K562 (cell line): ENCODE measurements around the gene EML6. TPM values are rescaled to one million over a fixed set of nuclear protein-coding genes. Genes with fewer than 3 reads are reported as not detected.

Experiments
- ATAC-seq: fragments of 200-7000 bp; cut with Tn5 transposase; 3 replicates; pipeline ENCODE4 v1.9.1; 2020; ENCODE audit warnings: moderate library complexity
- BruUV-seq: library from RNA; stranded (reverse); fragments of 400-500 nt; replicated peaks from 2 replicates; lab custom pipeline; 2021; lab: Mats Ljungman, UMichigan
- CTCF ChIA-PET: fragments of 300-600 bp; formaldehyde crosslinking; extraction: SDS; loops from one replicate; lab custom pipeline; 2021; ENCODE audit warnings: low intra/inter-chr PET ratio; lab: Yijun Ruan, JAX
- POLR2A ChIA-PET: fragments of 300-600, 350-650 bp; sonication (Branson Sonifier 250); formaldehyde crosslinking; extraction: SDS; loops from one replicate; lab custom pipeline; 2021; ENCODE audit warnings: antibody characterized with exemption, inconsistent platforms; lab: Yijun Ruan, JAX
- DNase-seq, 4 experiments: peaks; one replicate each; pipeline versions ENCODE4 v3.0.0 to v3.0.0-alpha.2; 2011 to 2018; ENCODE audit warnings: low spot score in 3 of 4, mixed read lengths in 3 of 4; ENCODE audit errors: extremely low read depth in 1 of 4
- FAIRE-seq: peaks from 2 replicates; lab custom pipeline; 2011; peaks lifted over from hg19 to GRCh38; lab: Jason Lieb, UNC
- H2AFZ ChIP-seq: 2 replicates; pipeline ENCODE4 v1.6.0; 2011; ENCODE audit warnings: low read depth, low read length, control low read depth, inconsistent platforms
- H3K27ac ChIP-seq: fragments of 200-600 bp; 3 replicates; pipeline ENCODE4 v1.8.0; 2011; ENCODE audit warnings: low read depth, mild to moderate bottlenecking, control low read depth, inconsistent platforms, low read length, moderate library complexity, mixed read lengths; ENCODE audit errors: extremely low read depth
- H3K27me3 ChIP-seq, 2 experiments: fragments of 300-600 bp in 1 of 2; 2 replicates in 1 of 2; 3 replicates in 1 of 2; pipeline versions ENCODE4 v1.6.0 to v1.8.0; 2011; ENCODE audit warnings: inconsistent platforms in 2 of 2, low read length in 2 of 2, mild to moderate bottlenecking in 1 of 2, mixed read lengths in 1 of 2, moderate library complexity in 1 of 2; ENCODE audit not compliant: control insufficient read depth in 2 of 2, insufficient read depth in 2 of 2
- H3K36me3 ChIP-seq: fragments of 300-600 bp; 3 replicates; pipeline ENCODE4 v1.8.0; 2011; ENCODE audit warnings: mild to moderate bottlenecking, low read length, inconsistent platforms; ENCODE audit not compliant: control insufficient read depth, insufficient read depth
- H3K4me1 ChIP-seq, 2 experiments: fragments of 200-600 bp in 1 of 2; replicated peaks in 1 of 2; 2 replicates in 1 of 2; 3 replicates in 1 of 2; pipeline versions ENCODE4 v1.5.1 to v1.8.0; 2011; ENCODE audit warnings: inconsistent platforms in 2 of 2, low read length in 2 of 2, mild to moderate bottlenecking in 1 of 2, mixed read lengths in 1 of 2, moderate library complexity in 1 of 2; ENCODE audit not compliant: control insufficient read depth in 2 of 2, insufficient read depth in 2 of 2
- H3K4me2 ChIP-seq: 2 replicates; pipeline ENCODE4 v1.6.1; 2011; ENCODE audit warnings: low read length, control low read depth, inconsistent platforms, mixed read lengths; ENCODE audit not compliant: insufficient read depth
- H3K4me3 ChIP-seq: fragments of 200-600 bp; sonication (generic), shearing (Covaris generic); 2 replicates; pipeline ENCODE4 v1.5.1; 2016; ENCODE audit warnings: control low read depth, inconsistent platforms
- H3K79me2 ChIP-seq: fragments of 200-600 bp; 3 replicates; pipeline ENCODE4 v1.8.0; 2011; ENCODE audit warnings: low read length, inconsistent platforms; ENCODE audit not compliant: control insufficient read depth, insufficient read depth
- H3K9ac ChIP-seq, 2 experiments: 2 replicates each; pipeline versions ENCODE4 v1.6.0 to v1.6.1; 2011; ENCODE audit warnings: low read depth in 2 of 2, low read length in 2 of 2, control low read depth in 1 of 2, inconsistent platforms in 1 of 2, mild to moderate bottlenecking in 1 of 2, mixed read lengths in 1 of 2; ENCODE audit not compliant: insufficient read depth in 1 of 2
- H3K9me1 ChIP-seq: one replicate; pipeline ENCODE4 v1.6.0; 2011; ENCODE audit warnings: inconsistent platforms, mild to moderate bottlenecking, low read length, moderate library complexity; ENCODE audit not compliant: control insufficient read depth, insufficient read depth
- H3K9me3 ChIP-seq: replicated peaks from 2 replicates; pipeline ENCODE4 v1.5.1; 2011; ENCODE audit warnings: low read depth, low read length, inconsistent platforms; ENCODE audit not compliant: control insufficient read depth, insufficient read depth
- H4K20me1 ChIP-seq: replicated peaks from 2 replicates; pipeline ENCODE4 v1.6.1; 2011; ENCODE audit warnings: low read length, inconsistent platforms, mixed read lengths; ENCODE audit not compliant: control insufficient read depth, insufficient read depth
- COPS2 ChIP-seq: fragments of 450-650 bp; conservative IDR thresholded peaks from 2 replicates; pipeline ENCODE4 v1.6.1; 2016; ENCODE audit warnings: mild to moderate bottlenecking, moderate library complexity
- ETS1 ChIP-seq: conservative IDR thresholded peaks from 2 replicates; pipeline ENCODE4 v1.6.1; 2011; ENCODE audit warnings: low read depth, mild to moderate bottlenecking, low read length; ENCODE audit not compliant: control insufficient read depth
- RFX1 ChIP-seq: fragments of 450-650 bp; IDR thresholded peaks from 2 replicates; pipeline ENCODE4 v1.6.1; 2016; ENCODE audit warnings: mild to moderate bottlenecking, moderate library complexity
- ZBTB5 ChIP-seq: fragments of 450-650 bp; IDR thresholded peaks from 2 replicates; pipeline ENCODE4 v1.6.1; 2017; ENCODE audit warnings: antibody characterized with exemption
- WGBS: fragments of 100-300 bp; shearing (Covaris generic); methylation state at CpG from one replicate; pipeline ENCODE4 v1.1.6; 2016; ENCODE audit warnings: low coverage, mixed read lengths; ENCODE audit not compliant: insufficient coverage; ENCODE audit errors: missing lambda C conversion rate; 5-methylcytosine and 5-hydroxymethylcytosine counted together
- in situ Hi-C: fragments of 300-500 bp; cut with MboI; formaldehyde crosslinking; loops from 4 replicates; pipeline ENCODE4 v1.15.0; 2018; ENCODE audit warnings: inconsistent platforms, mixed read lengths
- intact Hi-C: fragments of 100-400 bp; cut with micrococcal nuclease; formaldehyde crosslinking; loops from 2 replicates; pipeline ENCODE4 v1.14.2; 2022
- polyA plus RNA-seq, 8 experiments: library from polyadenylated mRNA; depleted of rRNA in 4 of 8; stranded (reverse) in 5 of 8; unstranded in 3 of 8; fragments of >200 nt; fragmentation: Nextera tagmentation in 2 of 8; fragmentation: Illumina TruSeq in 1 of 8; extraction: Ambion mirVana in 2 of 8; extraction: Trizol in 1 of 8; gene quantifications; 2 replicates each; pipeline versions ENCODE4 v1.2.1 to v1.2.3, GENCODE V29; 2011 to 2014; ENCODE audit warnings: inconsistent platforms in 1 of 8, missing spikeins in 1 of 8
- total RNA-seq, 7 experiments: library from RNA; depleted of rRNA in 6 of 7; stranded (reverse); fragments of >200 nt in 6 of 7; fragmentation: Illumina TruSeq in 2 of 7; extraction: Trizol in 2 of 7; gene quantifications; 2 replicates each; pipeline versions ENCODE4 v1.2.1 to v1.2.3, GENCODE V29; 2011 to 2021; ENCODE audit warnings: low replicate concordance in 1 of 7

Gene EML6
- total and polyA plus RNA-seq, 9 of the 15 experiments (the other 6 are each of a cell fraction or from before 2014, with no cell fraction given): 0.07 to 0.56 (median 0.25) TPM

- TF ChIP-seq ETS1: no peak
- no peak for TF ChIP-seq ZBTB5
Measured at GRCh38 chr2:54876764-54877163, 153.3 kb downstream of the EML6 start (continued).

- H3K4me2 ChIP-seq: no peak overlapping the region
- TF ChIP-seq COPS2 (no peak), RFX1 (peak; percentile 66)
- no peak overlapping the region for H3K9ac ChIP-seq
- H2AFZ ChIP-seq: no peak overlapping the region
- H3K4me1 ChIP-seq: no peaks in the 10 kb centered on the region
- 0% methylated on average over 4 of the region's 4 CpGs for WGBS
- peaks cover 22 to 28% of the 10 kb centered on the region in 2 experiments for H3K27me3 ChIP-seq
- no peaks in the 10 kb centered on the region for H3K9me3 ChIP-seq
- BruUV-seq: no TSS peak
- no peaks in the 10 kb centered on the region for H3K9me1 ChIP-seq
- no peaks in the 10 kb centered on the region for H3K36me3 ChIP-seq
- ChIA-PET CTCF (no interaction called here), POLR2A (no interaction called here)
- no peaks in the 10 kb centered on the region for H3K79me2 ChIP-seq
- in situ Hi-C loops: no loop called here
- intact Hi-C loops: no loop called here
- H3K4me3 ChIP-seq: no peak overlapping the region
- FAIRE-seq (no peak), ATAC-seq (no peak), DNase-seq (peak in 2 of 4 experiments; percentile 14 to 16)
- no peaks in the 10 kb centered on the region for H4K20me1 ChIP-seq
- H3K27ac ChIP-seq: no peak overlapping the region
Measured at GRCh38 chr2:54878182-54878581, 154.7 kb downstream of the EML6 start.
